Activated CD4-positive, alpha-beta T cell treated with anti-CD3 and anti-CD28 coated beads for 4 hours (primary cell): ENCODE measurements around the gene ETS2.
A peak's percentile ranks its signal among the peaks of the same experiment; 100 is the strongest.
"Not testable (repeated sequence)": the region's sequence is repeated elsewhere in the genome, so short reads cannot be mapped to it uniquely, and the experiment has no call there.

Experiments
- DNase-seq, 2 donors: peaks; one replicate each; pipeline ENCODE4 v3.0.0-alpha.2; 2020

ETS2 gene

DNA sequence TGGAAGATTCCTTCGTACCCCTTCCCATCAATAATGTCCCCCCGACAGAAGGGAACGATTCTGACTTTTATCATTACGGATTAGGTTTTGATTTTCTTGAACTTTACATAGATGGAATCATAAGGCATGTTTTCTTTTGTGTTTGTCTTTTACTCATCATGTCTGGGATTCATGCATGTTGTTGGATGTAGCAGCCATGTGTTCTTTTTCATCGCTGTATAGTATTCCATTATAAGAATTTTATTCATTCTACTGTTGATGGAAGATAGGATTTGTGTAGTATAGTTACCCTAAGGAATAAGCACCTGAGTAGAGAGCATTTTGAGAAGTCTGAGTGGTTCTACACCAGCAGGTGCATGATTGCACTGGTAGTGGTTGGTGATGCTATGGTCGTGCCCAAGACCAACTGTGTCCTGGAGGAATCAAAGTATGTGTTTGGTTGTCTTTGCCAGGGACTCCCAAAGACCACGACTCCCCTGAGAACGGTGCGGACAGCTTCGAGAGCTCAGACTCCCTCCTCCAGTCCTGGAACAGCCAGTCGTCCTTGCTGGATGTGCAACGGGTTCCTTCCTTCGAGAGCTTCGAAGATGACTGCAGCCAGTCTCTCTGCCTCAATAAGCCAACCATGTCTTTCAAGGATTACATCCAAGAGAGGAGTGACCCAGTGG is 13.5 kb downstream of the ETS2 start:
- DNase-seq, result no peak

- no peak for DNase-seq
These were observed 14.0 kb downstream of the ETS2 start for GRCh38 chr21:38819719-38820159.

DNA sequence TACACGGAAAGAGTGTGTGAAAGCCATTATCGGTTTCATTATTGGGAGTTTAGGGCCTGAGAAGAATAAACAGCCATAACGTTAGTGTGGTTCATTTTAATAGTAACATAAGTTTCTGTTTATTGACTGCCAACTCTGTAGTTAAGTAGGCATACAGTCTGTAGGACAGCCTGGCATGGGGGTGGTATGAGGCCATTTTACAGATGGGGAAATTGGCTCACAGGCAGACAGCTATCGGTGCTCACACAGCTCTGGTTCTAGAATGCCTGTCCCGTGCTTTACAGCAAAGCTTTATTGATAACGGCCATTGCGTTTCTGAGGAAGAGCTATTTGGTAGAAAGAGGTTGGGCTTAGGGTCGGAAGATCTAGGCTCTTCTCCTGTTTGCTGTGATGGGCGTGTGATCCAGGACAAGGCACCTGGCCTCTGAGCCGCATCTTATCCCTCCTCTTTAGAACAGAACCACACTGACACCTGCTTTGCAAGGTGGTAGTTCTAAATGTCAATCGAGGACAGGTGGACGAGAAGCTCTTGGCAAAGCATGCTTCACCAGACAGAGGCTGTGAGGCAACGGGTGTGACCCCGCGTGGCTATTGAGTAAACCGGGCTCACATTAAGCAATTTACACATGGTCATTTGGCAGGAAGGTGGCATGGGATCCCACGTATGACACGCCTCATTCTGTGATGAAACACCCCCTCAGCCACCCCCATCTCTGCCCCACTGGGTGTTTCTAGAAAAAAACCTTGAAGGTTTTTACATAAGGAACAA is 14.9 kb downstream of the ETS2 start:
- DNase-seq, result no peak

DNA sequence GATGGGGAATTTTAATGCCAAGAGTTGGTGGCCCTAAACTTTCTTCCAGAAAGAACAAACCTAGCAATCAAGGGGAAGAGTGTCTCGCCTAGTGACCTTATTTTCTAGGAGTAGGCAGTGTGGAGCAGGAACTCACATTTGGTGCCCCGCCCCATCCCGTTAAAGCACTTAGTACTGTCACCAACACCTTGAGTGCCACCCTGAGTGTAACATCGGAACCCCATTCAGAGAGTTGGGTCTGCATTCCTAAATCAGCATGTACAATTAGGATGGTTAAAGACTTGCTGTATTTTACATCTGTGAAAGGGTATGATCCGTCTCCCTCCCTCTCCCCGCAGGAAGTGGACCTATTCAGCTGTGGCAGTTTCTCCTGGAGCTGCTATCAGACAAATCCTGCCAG is 15.5 kb downstream of the ETS2 start:
- DNase-seq, result no peak

DNA sequence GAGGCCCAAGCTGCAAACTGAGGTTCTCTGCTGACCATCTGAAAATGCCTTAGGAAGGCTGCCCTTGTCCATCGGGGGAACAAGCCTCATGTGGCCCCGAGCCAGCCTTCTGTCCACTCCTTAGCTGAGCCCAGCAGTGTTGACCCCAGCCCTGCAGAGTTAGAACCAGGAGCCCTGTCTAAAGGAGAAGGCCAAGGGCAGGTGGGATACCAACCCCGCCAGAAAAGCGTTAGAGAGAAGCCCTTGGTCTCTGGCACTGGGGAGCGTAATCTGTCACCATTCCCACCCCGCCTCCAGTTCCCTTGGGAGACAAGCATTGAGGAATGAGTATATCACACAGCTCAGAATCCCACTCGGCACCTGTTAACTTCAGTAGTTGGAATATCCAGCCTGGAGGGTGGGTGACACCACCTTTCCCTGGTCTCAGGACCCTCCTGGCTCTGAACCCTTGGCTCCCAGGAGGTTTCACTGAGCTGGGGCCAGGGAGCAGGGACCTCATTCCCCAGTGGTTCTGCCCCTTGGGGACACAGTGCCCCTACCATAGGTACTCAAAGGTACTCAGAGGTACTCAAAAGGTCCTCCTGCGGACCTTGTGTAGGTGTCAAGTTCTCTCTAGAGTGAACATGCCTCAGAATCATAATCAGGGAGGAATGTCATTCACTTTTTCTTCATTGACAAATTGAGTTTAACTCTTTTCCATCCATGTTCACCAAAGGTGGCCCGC is 16.4 kb downstream of the ETS2 start:
- no peak for DNase-seq

- DNase-seq, result no peak
These were observed 17.1 kb downstream of the ETS2 start for GRCh38 chr21:38822778-38823238.

GRCh38 chr21:38823737-38824123 is 18.0 kb downstream of the ETS2 start:
- DNase-seq, result no peak

DNA sequence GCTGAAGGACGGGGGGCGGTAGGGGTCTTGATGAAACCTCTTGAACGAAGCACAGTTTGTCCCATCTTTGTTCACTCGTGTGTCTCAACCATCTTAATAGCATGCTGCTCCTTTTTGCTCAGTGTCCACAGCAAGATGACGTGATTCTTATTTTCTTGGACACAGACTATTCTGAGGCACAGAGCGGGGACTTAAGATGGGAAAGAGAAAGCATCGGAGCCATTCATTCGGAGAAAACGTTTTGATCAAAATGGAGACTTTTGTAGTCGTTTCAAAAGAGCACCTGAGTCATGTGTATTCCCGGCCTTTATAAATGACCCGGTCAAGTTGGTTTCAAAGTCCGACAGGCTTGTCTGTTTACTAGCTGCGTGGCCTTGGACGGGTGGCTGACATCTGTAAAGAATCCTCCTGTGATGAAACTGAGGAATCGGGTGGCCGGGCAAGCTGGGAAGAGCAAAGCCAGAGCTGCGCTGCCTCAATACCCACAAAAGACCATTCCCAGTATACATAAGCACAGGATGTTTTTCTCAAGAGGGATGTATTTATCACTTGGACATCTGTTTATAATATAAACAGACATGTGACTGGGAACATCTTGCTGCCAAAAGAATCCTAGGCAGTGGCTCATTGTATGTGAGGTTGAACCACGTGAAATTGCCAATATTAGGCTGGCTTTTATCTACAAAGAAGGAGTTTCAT is 18.5 kb downstream of the ETS2 start:
- no peak for DNase-seq

DNA sequence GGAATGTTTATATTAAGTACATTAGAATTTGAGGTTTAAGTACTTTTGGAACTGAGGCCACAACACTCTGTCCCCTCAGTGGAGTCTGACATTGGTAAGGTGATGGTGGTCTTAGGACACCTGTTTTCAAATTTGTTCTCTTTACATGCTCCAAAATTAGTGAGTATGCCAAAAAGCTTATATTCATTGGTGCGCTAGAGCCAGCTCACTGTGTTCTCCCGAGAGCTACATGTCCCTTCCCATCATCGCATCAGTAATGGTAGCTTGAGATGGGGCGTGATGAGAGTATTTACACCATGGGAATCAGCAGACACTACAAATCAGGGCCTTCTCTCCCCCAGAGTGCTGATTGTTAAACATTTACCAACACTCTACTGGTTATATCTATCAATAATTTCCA is 19.5 kb downstream of the ETS2 start:
- DNase-seq, result no peak

- DNase-seq, result no peak
These were observed 20.2 kb downstream of the ETS2 start for GRCh38 chr21:38825921-38826320.

DNA sequence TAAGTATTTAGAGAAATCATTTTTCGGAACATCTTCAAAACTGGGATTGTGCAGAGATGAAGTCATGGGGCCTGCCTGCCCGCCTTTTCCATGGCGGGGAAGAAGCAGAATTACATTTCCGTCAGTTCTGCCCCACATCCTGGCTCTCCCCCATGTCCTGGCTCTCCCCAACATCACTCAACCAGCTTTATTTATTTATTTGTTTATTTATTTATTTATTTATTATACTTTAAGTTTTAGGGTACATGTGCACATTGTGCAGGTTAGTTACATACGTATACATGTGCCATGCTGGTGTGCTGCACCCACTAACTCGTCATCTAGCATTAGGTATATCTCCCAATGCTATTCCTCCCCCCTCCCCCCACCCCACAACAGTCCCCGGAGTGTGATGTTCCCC is 22.4 kb downstream of the ETS2 start:
- DNase-seq, result not testable (repeated sequence)

DNA sequence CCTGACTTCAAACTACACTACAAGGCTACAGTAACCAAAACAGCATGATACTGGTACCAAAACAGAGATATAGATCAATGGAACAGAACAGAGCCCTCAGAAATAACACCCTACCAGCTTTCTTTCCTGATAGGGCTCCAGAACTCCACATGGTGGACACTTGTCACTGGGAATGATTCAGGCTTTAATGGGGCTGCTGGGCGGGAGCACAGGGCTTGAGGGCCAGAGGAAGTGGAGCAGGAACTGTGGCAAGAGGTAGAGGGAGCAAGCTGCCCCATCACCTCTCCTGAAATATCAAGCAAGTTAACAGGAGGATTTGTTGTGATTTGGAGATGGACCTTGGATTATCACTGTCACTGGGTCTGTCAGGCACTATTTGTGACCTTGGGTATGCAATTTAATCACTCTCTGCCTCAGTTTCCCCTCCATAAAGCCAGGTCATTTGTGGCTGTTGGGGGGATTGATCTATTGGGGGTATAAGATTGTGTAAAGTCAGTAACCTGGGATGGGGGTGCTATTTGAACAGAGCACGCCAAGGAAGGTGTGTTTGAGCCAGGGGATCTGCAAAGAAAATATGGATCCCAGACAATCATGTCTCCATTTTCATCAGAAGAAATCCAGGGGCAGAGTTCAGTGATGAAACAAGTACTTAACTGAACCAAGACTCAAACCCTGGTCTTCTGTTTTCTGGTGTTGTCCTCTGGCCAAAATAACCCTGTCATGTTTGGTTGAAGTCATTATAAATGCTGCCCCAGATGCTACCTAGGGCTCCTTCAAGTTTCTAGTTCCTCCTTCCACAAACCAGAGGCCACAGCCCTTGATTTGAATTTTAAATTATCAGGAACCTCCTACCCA is 25.2 kb downstream of the ETS2 start:
- no peak for DNase-seq

DNA sequence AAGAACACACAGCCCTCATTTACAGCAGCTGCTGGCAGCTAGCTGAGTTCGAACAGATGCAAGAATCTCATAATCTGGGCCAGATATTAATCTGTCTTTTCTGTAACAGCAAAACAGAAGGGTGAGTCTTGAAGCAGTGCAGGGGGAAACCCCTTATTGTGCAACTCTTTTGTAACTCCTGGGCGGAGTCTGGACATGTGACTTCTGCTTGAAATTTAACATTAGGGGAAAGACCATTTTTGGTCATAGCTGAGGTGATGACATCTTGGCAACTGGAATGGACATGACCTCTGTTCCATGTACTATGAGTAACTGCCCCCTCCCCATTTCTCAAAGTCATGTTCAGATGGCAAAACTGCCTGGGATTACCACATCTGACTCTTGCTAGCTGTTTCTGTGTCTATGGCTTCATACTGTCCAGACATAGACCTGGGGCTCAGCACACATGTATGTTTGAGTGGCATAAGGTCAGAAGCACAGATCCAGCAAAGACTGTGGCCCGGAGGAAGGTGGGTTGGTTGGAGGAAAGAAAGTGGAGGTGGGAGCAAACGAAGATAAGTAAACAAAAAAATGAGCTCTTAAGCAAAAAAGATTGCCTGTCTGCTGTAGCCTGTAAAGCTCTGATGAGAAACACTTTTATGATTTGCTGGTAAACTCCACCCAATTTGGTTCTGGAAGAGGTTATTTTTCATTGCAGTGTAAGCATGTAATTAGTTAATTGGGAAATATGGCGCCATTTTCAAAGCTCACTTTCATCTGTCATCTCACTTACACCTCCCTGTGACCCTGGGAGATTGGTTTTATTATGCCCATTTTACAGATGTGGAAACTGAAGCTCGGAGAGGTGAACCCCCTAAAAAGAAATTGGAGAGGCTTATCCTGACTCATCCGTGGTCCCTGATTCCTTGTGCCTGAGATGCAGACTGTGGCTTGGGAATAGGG is 26.1 kb downstream of the ETS2 start:
- peak; percentile 25 to 31 for DNase-seq

- no peak for DNase-seq
These were observed 26.9 kb downstream of the ETS2 start for GRCh38 chr21:38832664-38833063.

DNA sequence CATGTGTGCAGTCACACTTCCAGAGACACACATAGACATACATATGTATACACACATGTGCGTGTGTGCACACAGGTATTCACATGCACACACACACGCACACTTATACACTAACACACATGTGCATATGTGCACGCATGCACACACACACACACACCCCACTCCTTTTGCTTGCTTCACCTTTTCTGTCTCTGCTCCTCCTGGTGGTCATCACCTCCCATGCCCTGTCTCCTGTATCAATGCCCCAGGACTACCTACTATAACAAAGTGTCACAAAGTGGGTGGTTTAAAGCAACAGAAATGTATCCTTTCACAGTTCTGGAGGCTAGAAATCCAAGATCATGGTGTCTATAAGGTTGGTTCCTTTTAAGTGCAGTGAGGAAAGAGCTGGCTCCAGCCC is 27.4 kb downstream of the ETS2 start:
- DNase-seq, result no peak

DNA sequence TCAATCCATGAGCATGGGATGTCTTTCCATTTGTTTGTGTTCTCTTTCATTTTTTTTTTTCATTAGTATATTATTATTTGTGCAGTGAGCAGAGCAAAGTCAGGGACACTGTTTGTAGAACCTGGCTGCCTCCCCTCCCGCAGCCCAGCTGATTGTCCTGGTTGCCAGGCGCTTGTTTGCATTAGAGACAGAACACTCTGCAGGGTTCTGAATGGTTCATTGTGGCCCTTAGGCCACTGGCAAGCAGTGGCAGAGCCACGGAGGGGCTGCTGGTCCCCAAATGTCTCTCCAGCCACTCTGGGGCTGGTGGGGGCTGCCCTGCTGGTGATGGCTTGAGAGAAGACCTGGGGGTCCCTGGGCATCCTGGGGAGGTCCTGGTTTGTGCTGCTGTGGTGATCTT is 29.0 kb downstream of the ETS2 start:
- no peak for DNase-seq

GRCh38 chr21:38837806-38838461 is 32.2 kb downstream of the ETS2 start:
- no peak for DNase-seq

GRCh38 chr21:38838598-38839327 is 33.0 kb downstream of the ETS2 start:
- DNase-seq, result no peak
